Prostate gland (tissue), 2 donors: ENCODE data around the gene RNU5D-1. TPM values are rescaled to one million over a fixed set of nuclear protein-coding genes. Genes with fewer than 3 reads are reported as not detected.

ENCODE experiments used
- DNase-seq: peaks from one replicate; pipeline ENCODE4 v3.0.0-alpha.2; 2019; ENCODE audit warnings: low spot score
- H3K27ac ChIP-seq, 2 donors: fragments of 200-600 bp; sonication (generic); 2 replicates each; pipeline ENCODE4 v1.5.1; 2017 to 2019
- H3K27me3 ChIP-seq: fragments of 200-600 bp; sonication (generic); replicated peaks from 2 replicates; pipeline ENCODE4 v1.5.1; 2019; ENCODE audit not compliant: insufficient read depth
- H3K36me3 ChIP-seq, 2 donors: fragments of 200-600 bp; sonication (generic); 1 replicate in 1 of 2; 2 replicates in 1 of 2; pipeline versions ENCODE4 v1.5.1 to v1.8.1; 2017 to 2019
- H3K4me1 ChIP-seq: fragments of 200-600 bp; sonication (generic); replicated peaks from 2 replicates; pipeline ENCODE4 v1.5.1; 2019
- H3K4me3 ChIP-seq, 2 donors: fragments of 200-600 bp; sonication (generic); 2 replicates each; pipeline ENCODE4 v1.5.1; 2017 to 2019
- H3K9me3 ChIP-seq: fragments of 200-600 bp; sonication (generic); 2 replicates; pipeline ENCODE4 v1.5.1; 2017
- CTCF ChIP-seq, 4 experiments: fragments of 200-600 bp in 2 of 4; fragments of 450-650 bp in 2 of 4; sonication (generic) in 2 of 4; IDR thresholded peaks; 1 replicate in 3 of 4; 2 replicates in 1 of 4; pipeline ENCODE4 v1.5.1; 2016 to 2019; ENCODE audit warnings: antibody characterized with exemption in 4 of 4, mild to moderate bottlenecking in 2 of 4, moderate library complexity in 2 of 4
- POLR2A ChIP-seq: fragments of 450-650 bp; IDR thresholded peaks from one replicate; pipeline ENCODE4 v1.6.1; 2016; ENCODE audit warnings: antibody characterized with exemption, mild to moderate bottlenecking
- POLR2AphosphoS5 ChIP-seq: sonication (generic); formaldehyde crosslinking; IDR thresholded peaks from one replicate; pipeline ENCODE4 v1.6.1; 2017; ENCODE audit warnings: antibody characterized with exemption
- WGBS: methylation state at CpG from one replicate; pipeline ENCODE4 v1.1.5; 2018; 5-methylcytosine and 5-hydroxymethylcytosine counted together
- intact Hi-C: fragments of 100-400 bp; cut with DNase I; formaldehyde crosslinking; loops from one replicate; pipeline ENCODE4 v1.14.2; 2022
- total RNA-seq, 2 donors: library from RNA; depleted of rRNA; stranded (reverse); fragments of >200 nt; gene quantifications; one replicate each; pipeline ENCODE4 v1.1.0, GENCODE V29; 2016

RNU5D-1 gene
- total RNA-seq, 2 donors from 2014 or later, result not detected

GRCh38 chr1:44695671-44696070 is 35.3 kb downstream of the RNU5D-1 start:
- no peak for TF ChIP-seq POLR2A
- no peak for TF ChIP-seq POLR2AphosphoS5
- TF ChIP-seq CTCF (IDR thresholded peaks at IDR 0.05), result no peak

GRCh38 chr1:44694863-44695478 is 36.0 kb downstream of the RNU5D-1 start:
- intact Hi-C loops, result no loop called here
- WGBS, result 95% methylated on average over 7 of the region's 7 CpGs
- H3K4me3 ChIP-seq, result no peak overlapping the region
- TF ChIP-seq POLR2AphosphoS5 (no peak), POLR2A (no peak), CTCF (IDR thresholded peaks at IDR 0.05) (no peak)
- no peaks in the 10 kb centered on the region for H3K4me1 ChIP-seq
- no peaks in the 10 kb centered on the region for H3K27me3 ChIP-seq
- no peak overlapping the region for H3K27ac ChIP-seq
- H3K9me3 ChIP-seq, result no peaks in the 10 kb centered on the region
- DNase-seq, result no peak
- no peaks in the 10 kb centered on the region for H3K36me3 ChIP-seq

More at GRCh38 chr1:44695671-44696070, 35.3 kb downstream of the RNU5D-1 start:
- Histone ChIP-seq H3K27me3 (no peaks in the 10 kb centered on the region), H3K4me3 (no peak overlapping the region), H3K9me3 (no peaks in the 10 kb centered on the region), H3K27ac (no peak overlapping the region), H3K4me1 (no peaks in the 10 kb centered on the region), H3K36me3 (no peaks in the 10 kb centered on the region)
- DNase-seq, result no peak
- 92% methylated on average over 4 of the region's 4 CpGs for WGBS
- intact Hi-C loops, result no loop called here

GRCh38 chr1:44693900-44694299 is 37.1 kb downstream of the RNU5D-1 start:
- Histone ChIP-seq H3K4me3 (no peak overlapping the region), H3K36me3 (no peaks in the 10 kb centered on the region), H3K4me1 (no peaks in the 10 kb centered on the region), H3K27me3 (no peaks in the 10 kb centered on the region), H3K27ac (no peak overlapping the region), H3K9me3 (no peaks in the 10 kb centered on the region)
- WGBS, result over 99% methylated on average over 3 of the region's 3 CpGs
- intact Hi-C loops, result no loop called here
- no peak for DNase-seq
- TF ChIP-seq CTCF (IDR thresholded peaks at IDR 0.05) (no peak), POLR2A (no peak), POLR2AphosphoS5 (no peak)

GRCh38 chr1:44693159-44693558 is 37.8 kb downstream of the RNU5D-1 start:
- intact Hi-C loops, result no loop called here
- no peak for DNase-seq
- no peak overlapping the region for H3K4me3 ChIP-seq
- TF ChIP-seq POLR2A (no peak), CTCF (IDR thresholded peaks at IDR 0.05) (no peak), POLR2AphosphoS5 (no peak)
- no peak overlapping the region for H3K27ac ChIP-seq
- H3K27me3 ChIP-seq, result no peaks in the 10 kb centered on the region
- H3K9me3 ChIP-seq, result no peaks in the 10 kb centered on the region
- no peaks in the 10 kb centered on the region for H3K36me3 ChIP-seq
- 82% methylated on average over 2 of the region's 2 CpGs for WGBS
- no peaks in the 10 kb centered on the region for H3K4me1 ChIP-seq

- Histone ChIP-seq H3K9me3 (no peaks in the 10 kb centered on the region), H3K27ac (no peak overlapping the region), H3K27me3 (no peaks in the 10 kb centered on the region), H3K4me1 (no peaks in the 10 kb centered on the region), H3K4me3 (no peak overlapping the region), H3K36me3 (no peaks in the 10 kb centered on the region)
- TF ChIP-seq POLR2A (no peak), CTCF (IDR thresholded peaks at IDR 0.05) (no peak), POLR2AphosphoS5 (no peak)
- intact Hi-C loops, result no loop called here
- no peak for DNase-seq
- WGBS, result 65% methylated on average over 3 of the region's 3 CpGs
Measured at GRCh38 chr1:44689447-44689765, 41.6 kb downstream of the RNU5D-1 start.
